Lower leg skin (tissue), 3 donors: ENCODE data around the gene PRLR.

Experiments used
- POLR2A ChIP-seq, 2 donors: fragments of 450-650 bp; IDR thresholded peaks; one replicate each; pipeline ENCODE4 v1.6.1; 2016 to 2017; ENCODE audit warnings: antibody characterized with exemption in 2 of 2, mild to moderate bottlenecking in 1 of 2, moderate library complexity in 1 of 2
- TF ChIP-seq, protein P1 (sequence below), 3 donors: fragments of 450-650 bp; IDR thresholded peaks; one replicate each; pipeline ENCODE4 v1.5.1; 2016; ENCODE audit warnings: antibody characterized with exemption in 3 of 3, mild to moderate bottlenecking in 3 of 3, moderate library complexity in 2 of 3

DNA sequence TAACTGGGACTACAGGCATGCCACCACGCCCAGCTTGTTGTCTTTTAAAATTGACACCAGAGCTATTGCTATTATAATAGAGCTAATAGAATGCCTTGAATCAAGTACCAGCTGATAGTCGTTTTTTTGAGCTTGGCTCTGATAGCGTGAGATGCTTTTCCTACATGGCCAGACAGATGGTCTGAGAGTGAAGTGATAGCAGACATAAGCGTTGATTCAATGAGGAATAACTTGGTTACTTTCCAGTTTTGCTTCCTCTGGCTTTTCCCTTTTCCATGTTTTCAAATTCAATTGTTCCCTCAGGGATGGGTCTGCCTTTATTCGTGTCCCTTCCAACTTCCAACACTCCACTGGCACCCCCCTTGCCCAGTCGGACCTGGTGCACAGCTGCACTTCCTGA lies 197.9 kb downstream of the PRLR start:
- TF ChIP-seq, protein P1, sequence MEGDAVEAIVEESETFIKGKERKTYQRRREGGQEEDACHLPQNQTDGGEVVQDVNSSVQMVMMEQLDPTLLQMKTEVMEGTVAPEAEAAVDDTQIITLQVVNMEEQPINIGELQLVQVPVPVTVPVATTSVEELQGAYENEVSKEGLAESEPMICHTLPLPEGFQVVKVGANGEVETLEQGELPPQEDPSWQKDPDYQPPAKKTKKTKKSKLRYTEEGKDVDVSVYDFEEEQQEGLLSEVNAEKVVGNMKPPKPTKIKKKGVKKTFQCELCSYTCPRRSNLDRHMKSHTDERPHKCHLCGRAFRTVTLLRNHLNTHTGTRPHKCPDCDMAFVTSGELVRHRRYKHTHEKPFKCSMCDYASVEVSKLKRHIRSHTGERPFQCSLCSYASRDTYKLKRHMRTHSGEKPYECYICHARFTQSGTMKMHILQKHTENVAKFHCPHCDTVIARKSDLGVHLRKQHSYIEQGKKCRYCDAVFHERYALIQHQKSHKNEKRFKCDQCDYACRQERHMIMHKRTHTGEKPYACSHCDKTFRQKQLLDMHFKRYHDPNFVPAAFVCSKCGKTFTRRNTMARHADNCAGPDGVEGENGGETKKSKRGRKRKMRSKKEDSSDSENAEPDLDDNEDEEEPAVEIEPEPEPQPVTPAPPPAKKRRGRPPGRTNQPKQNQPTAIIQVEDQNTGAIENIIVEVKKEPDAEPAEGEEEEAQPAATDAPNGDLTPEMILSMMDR (IDR thresholded peaks at IDR 0.05), result no peak
- no peak for TF ChIP-seq POLR2A (IDR thresholded peaks at IDR 0.05)
